HG02610 (cell line): ENCODE results near the gene TAF1B.

Experiments used
- ATAC-seq: cut with Tn5 transposase; IDR thresholded peaks from one replicate; pipeline ENCODE4 v1.9.1; 2021; ENCODE audit warnings: mild to moderate bottlenecking, moderate library complexity; ENCODE audit not compliant: unreplicated experiment

Gene TAF1B

GRCh38 chr2:9982891-9983290 is 139.6 kb downstream of the TAF1B start:
- ATAC-seq, result no peak

GRCh38 chr2:9983401-9984216 is 140.3 kb downstream of the TAF1B start:
- no peak for ATAC-seq
